Stimulated activated CD4-positive, alpha-beta T cell treated with anti-CD3 and anti-CD28 coated beads, Interleukin-4, amount 100 ng/mL, for 24 hours (primary cell): Measurements from ENCODE around the gene PLPP4.

Source experiments
- DNase-seq: peaks from one replicate; pipeline ENCODE4 v3.0.0-alpha.2; 2020

PLPP4 gene

GRCh38 chr10:120614680-120615079, 157.7 kb downstream of the PLPP4 start:
- no peak for DNase-seq

GRCh38 chr10:120616311-120616911, 159.4 kb downstream of the PLPP4 start:
- DNase-seq = no peak

GRCh38 chr10:120628197-120628596, 171.2 kb downstream of the PLPP4 start:
- no peak for DNase-seq

- DNase-seq = no peak
Observed at GRCh38 chr10:120630266-120630665, 173.2 kb downstream of the PLPP4 start.

- DNase-seq = no peak
Observed at GRCh38 chr10:120632047-120632446, 175.0 kb downstream of the PLPP4 start.

GRCh38 chr10:120632942-120633341, 175.9 kb downstream of the PLPP4 start:
- DNase-seq = no peak

GRCh38 chr10:120634659-120635058, 177.6 kb downstream of the PLPP4 start:
- DNase-seq = no peak
